Adrenal gland (tissue), 12 donors: ENCODE measurements around the gene SNX9. TPM values are rescaled to one million over a fixed set of nuclear protein-coding genes. Genes with fewer than 3 reads are reported as not detected.
"Not testable (repeated sequence)": the region's sequence is repeated elsewhere in the genome, so short reads cannot be mapped to it uniquely, and the experiment has no call there.

ENCODE experiments used
- DNase-seq, 7 donors: peaks; one replicate each; pipeline ENCODE4 v3.0.0-alpha.2; 2019 to 2020
- H3K27ac ChIP-seq, 5 donors: fragments of 200-600 bp; sonication (generic) in 4 of 5; 1 replicate in 3 of 5; 2 replicates in 2 of 5; pipeline versions ENCODE4 v1.5.1 to v1.8.0; 2016 to 2020; ENCODE audit warnings: mild to moderate bottlenecking in 1 of 5
- H3K27me3 ChIP-seq: fragments of 200-600 bp; 2 replicates; pipeline ENCODE4 v1.8.0; 2021
- H3K36me3 ChIP-seq, 2 donors: fragments of 200-600 bp; replicated peaks in 1 of 2; 1 replicate in 1 of 2; 2 replicates in 1 of 2; pipeline versions ENCODE4 v1.5.1 to v1.8.0; 2018 to 2022
- H3K4me1 ChIP-seq, 2 donors: fragments of 200-600 bp; replicated peaks in 1 of 2; 1 replicate in 1 of 2; 2 replicates in 1 of 2; pipeline versions ENCODE4 v1.5.1 to v1.8.0; 2018 to 2021
- H3K4me3 ChIP-seq, 4 donors: fragments of 200-600 bp; sonication (generic) in 3 of 4; one replicate each; pipeline ENCODE4 v1.5.1; 2016 to 2018
- H3K9me3 ChIP-seq, 3 donors: fragments of 200-600 bp; sonication (generic) in 1 of 3; replicated peaks in 1 of 3; 1 replicate in 2 of 3; 2 replicates in 1 of 3; pipeline versions ENCODE4 v1.5.1 to v1.8.0; 2016 to 2021
- CTCF ChIP-seq, 6 experiments: fragments of 450-650 bp in 4 of 6; fragments of 200-600 bp in 2 of 6; sonication (generic) in 1 of 6; IDR thresholded peaks; 1 replicate in 5 of 6; 2 replicates in 1 of 6; pipeline versions ENCODE4 v1.5.1 to v1.8.0; 2016 to 2021; ENCODE audit warnings: antibody characterized with exemption in 6 of 6, mild to moderate bottlenecking in 2 of 6, moderate library complexity in 1 of 6
- POLR2A ChIP-seq, 2 donors: fragments of 450-650 bp; IDR thresholded peaks; one replicate each; pipeline ENCODE4 v1.6.1; 2017; ENCODE audit warnings: antibody characterized with exemption in 2 of 2, mild to moderate bottlenecking in 2 of 2, moderate library complexity in 1 of 2
- WGBS, 4 donors: extraction: QIAGEN DNeasy Blood & Tissue Kit in 2 of 4; methylation state at CpG; one replicate each; pipeline versions ENCODE4 v1.1.5 to v1.1.7; 2013 to 2017; 5-methylcytosine and 5-hydroxymethylcytosine counted together
- intact Hi-C, 2 donors: fragments of 100-400 bp; cut with DNase I; formaldehyde crosslinking; loops; one replicate each; pipeline versions ENCODE4 v1.14.1 to v1.15.0; 2022 to 2023
- polyA plus RNA-seq, 3 donors: library from polyadenylated mRNA; stranded (reverse); fragments of 200-250 nt in 2 of 3; fragments of 350-450 nt in 1 of 3; fragmentation: Illumina TruSeq in 1 of 3; extraction: RNeasy Lipid Tissue Mini Kit (QIAGEN cat#74804) in 1 of 3; gene quantifications; one replicate each; pipeline ENCODE4 v1.2.3, GENCODE V29; 2013 to 2014
- total RNA-seq, 9 donors: library from RNA; depleted of rRNA in 4 of 9; stranded (reverse); fragments of >200 nt in 4 of 9; fragments of 120-200 nt in 1 of 9; fragmentation: NEBNext Ultra II Directional in 1 of 9; extraction: Animal tissue kit (Norgen Biotek cat#: 25700) in 1 of 9; gene quantifications; one replicate each; pipeline versions ENCODE4 v1.1.0 to v1.2.4, GENCODE V29; 2013 to 2023
- donor health status: healthy with polysubstance abuse.
- donor health status: Bipolar disorder and iron deficiency.
- donor health status: DM: yes; HTN: yes; CAD: no.
- donor health status: DM: no; HTN: no; CAD: no.
- donor health status: DM: no; HTN: no; CAD: no.
- donor health status: DM: yes; HTN: yes; CAD: no.

SNX9 gene
- total and polyA plus RNA-seq, 12 donors, result 27.7 to 59.6 (median 50.4) TPM

GRCh38 chr6:157840261-157840660, 17.2 kb downstream of the SNX9 start:
- H3K36me3 ChIP-seq, result no peaks in the 10 kb centered on the region
- intact Hi-C loops, result no loop called here
- TF ChIP-seq POLR2A (IDR thresholded peaks at IDR 0.05) (no peak), CTCF (IDR thresholded peaks at IDR 0.05) (no peak)

GRCh38 chr6:157840776-157841175, 17.7 kb downstream of the SNX9 start:
- peak in 1 of 7 donors; percentile 8 for DNase-seq

More at GRCh38 chr6:157840261-157840660, 17.2 kb downstream of the SNX9 start:
- Histone ChIP-seq H3K9me3 (no peaks in the 10 kb centered on the region), H3K4me3 (no peak overlapping the region), H3K27me3 (no peaks in the 10 kb centered on the region), H3K4me1 (peaks cover 11 to 46% of the 10 kb centered on the region in 2 donors), H3K27ac (no peak overlapping the region)
- peak in 1 of 7 donors; percentile 11 for DNase-seq
- 60 to 90% (median 84%) methylated on average over 2 of the region's 2 CpGs for WGBS, 4 donors

GRCh38 chr6:157841211-157841840, 18.3 kb downstream of the SNX9 start:
- TF ChIP-seq CTCF (IDR thresholded peaks at IDR 0.05) (no peak), POLR2A (IDR thresholded peaks at IDR 0.05) (no peak)

More at GRCh38 chr6:157840776-157841175, 17.7 kb downstream of the SNX9 start:
- no peaks in the 10 kb centered on the region for H3K27me3 ChIP-seq
- no peaks in the 10 kb centered on the region for H3K9me3 ChIP-seq
- H3K4me1 ChIP-seq, result peaks cover 15 to 51% of the 10 kb centered on the region in 2 donors
- H3K4me3 ChIP-seq, result no peak overlapping the region
- peak overlapping the region in 1 of 5 donors; percentile 2 for H3K27ac ChIP-seq
- no peaks in the 10 kb centered on the region for H3K36me3 ChIP-seq
- intact Hi-C loops, result no loop called here
- WGBS, 4 donors, result 76 to 88% (median 80%) methylated on average over 6 of the region's 6 CpGs
- no peak for TF ChIP-seq CTCF (IDR thresholded peaks at IDR 0.05)
- TF ChIP-seq POLR2A (IDR thresholded peaks at IDR 0.05), result no peak

GRCh38 chr6:157842212-157842611, 19.2 kb downstream of the SNX9 start:
- DNase-seq, result no peak
- Histone ChIP-seq H3K27me3 (no peaks in the 10 kb centered on the region), H3K9me3 (no peaks in the 10 kb centered on the region), H3K27ac (no peak overlapping the region), H3K36me3 (no peaks in the 10 kb centered on the region), H3K4me3 (no peak overlapping the region), H3K4me1 (peaks cover 25 to 65% of the 10 kb centered on the region in 2 donors)
- no peak for TF ChIP-seq POLR2A (IDR thresholded peaks at IDR 0.05)
- TF ChIP-seq CTCF (IDR thresholded peaks at IDR 0.05), result no peak
- WGBS, 4 donors, result 97 to 99% (median 98%) methylated on average over 4 of the region's 4 CpGs
- intact Hi-C loops, result no loop called here

More at GRCh38 chr6:157841211-157841840, 18.3 kb downstream of the SNX9 start:
- no peaks in the 10 kb centered on the region for H3K36me3 ChIP-seq
- H3K4me1 ChIP-seq, result peaks cover 21 to 57% of the 10 kb centered on the region in 2 donors
- no peaks in the 10 kb centered on the region for H3K9me3 ChIP-seq
- WGBS, 4 donors, result 44 to 56% (median 51%) methylated on average over 2 of the region's 2 CpGs
- peak overlapping the region in 1 of 5 donors; percentile 2 for H3K27ac ChIP-seq
- peak in 2 of 7 donors; percentile 16 to 42 for DNase-seq
- intact Hi-C loops, result no loop called here
- H3K4me3 ChIP-seq, result no peak overlapping the region
- no peaks in the 10 kb centered on the region for H3K27me3 ChIP-seq

GRCh38 chr6:157844196-157844595, 21.1 kb downstream of the SNX9 start:
- H3K27me3 ChIP-seq, H3K9me3 ChIP-seq, DNase-seq, H3K27ac ChIP-seq, H3K36me3 ChIP-seq, H3K4me3 ChIP-seq, intact Hi-C loops: not testable (repeated sequence)
- H3K4me1 ChIP-seq, result peaks cover 25 to 59% of the 10 kb centered on the region in 2 donors
- WGBS, 4 donors, result 96 to 99% (median 97%) methylated on average over 3 of the region's 3 CpGs
